Stimulated activated CD4-positive, alpha-beta T cell treated with anti-CD3 and anti-CD28 coated beads, Interleukin-4, amount 100 ng/mL, for 4 hours (primary cell): ENCODE results near the gene HOXC11.

ENCODE experiments used
- DNase-seq, 2 experiments: peaks; one replicate each; pipeline ENCODE4 v3.0.0-alpha.2; 2020

Gene HOXC11

GRCh38 chr12:54026640-54027441, 53.9 kb downstream of the HOXC11 start:
- DNase-seq, result no peak
